PC-9 (cell line): ENCODE results near the gene OR10X1. TPM values are rescaled to one million over a fixed set of nuclear protein-coding genes. Genes with fewer than 3 reads are reported as not detected.

Source experiments
- BruUV-seq: library from RNA; stranded (reverse); fragments of 400-500 nt; replicated peaks from 2 replicates; lab custom pipeline; 2021; lab: Mats Ljungman, UMichigan
- CTCF ChIA-PET: fragments of 300-600 bp; sonication (Branson Sonifier 250); formaldehyde crosslinking; loops from one replicate; lab custom pipeline; 2022; ENCODE audit warnings: antibody characterized with exemption; lab: Charles Lee
- POLR2A ChIA-PET: fragments of 300-600 bp; sonication (Branson Sonifier 250); formaldehyde crosslinking; loops from one replicate; lab custom pipeline; 2022; ENCODE audit warnings: antibody characterized with exemption; ENCODE audit not compliant: unreplicated experiment; lab: Charles Lee
- DNase-seq, 2 experiments: peaks; one replicate each; pipeline versions ENCODE4 v3.0.0 to v3.0.0-alpha.2; 2015 to 2022; ENCODE audit warnings: mixed read lengths in 1 of 2
- H2AFZ ChIP-seq: fragments of 200-600 bp; sonication (generic); 2 replicates; pipeline ENCODE4 v1.8.1; 2017; ENCODE audit warnings: antibody characterized with exemption
- H3F3A ChIP-seq: fragments of 200-600 bp; sonication (generic); 2 replicates; pipeline ENCODE4 v1.8.1; 2017; ENCODE audit warnings: antibody characterized with exemption, mild to moderate bottlenecking, low read depth; ENCODE audit not compliant: insufficient read depth
- H3K27ac ChIP-seq: fragments of 200-600 bp; sonication (generic); 2 replicates; pipeline ENCODE4 v1.6.1; 2016; ENCODE audit warnings: mixed run types
- H3K27me3 ChIP-seq: fragments of 200-600 bp; sonication (generic); 2 replicates; pipeline ENCODE4 v1.6.1; 2016; ENCODE audit warnings: low read depth, mixed run types; ENCODE audit not compliant: insufficient read depth
- H3K36me3 ChIP-seq: fragments of 200-600 bp; sonication (generic); 2 replicates; pipeline ENCODE4 v1.6.1; 2016; ENCODE audit warnings: low read depth, mixed run types
- H3K4me1 ChIP-seq: fragments of 200-600 bp; sonication (generic); replicated peaks from 2 replicates; pipeline ENCODE4 v1.6.1; 2016; ENCODE audit warnings: mixed run types; ENCODE audit not compliant: insufficient read depth
- H3K4me2 ChIP-seq: fragments of 200-600 bp; sonication (generic); 2 replicates; pipeline ENCODE4 v1.6.1; 2017; ENCODE audit warnings: mixed run types
- H3K4me3 ChIP-seq: fragments of 200-600 bp; sonication (generic); 2 replicates; pipeline ENCODE4 v1.6.1; 2016; ENCODE audit warnings: mixed run types
- H3K79me2 ChIP-seq: fragments of 200-600 bp; sonication (generic); 2 replicates; pipeline ENCODE4 v1.6.1; 2017; ENCODE audit warnings: low read depth, mixed run types
- H3K9me2 ChIP-seq: fragments of 200-600 bp; sonication (generic); 2 replicates; pipeline ENCODE4 v1.8.1; 2017; ENCODE audit warnings: mild to moderate bottlenecking; ENCODE audit not compliant: insufficient read depth
- H3K9me3 ChIP-seq: fragments of 200-600 bp; sonication (generic); 2 replicates; pipeline ENCODE4 v1.8.1; 2016; ENCODE audit warnings: low read depth; ENCODE audit not compliant: insufficient read depth
- H4K20me1 ChIP-seq: fragments of 200-600 bp; sonication (generic); 2 replicates; pipeline ENCODE4 v1.8.1; 2017; ENCODE audit not compliant: insufficient read depth
- EZH2 ChIP-seq: fragments of 200-600 bp; sonication (generic); IDR thresholded peaks from 2 replicates; pipeline ENCODE4 v1.8.0; 2017; ENCODE audit warnings: antibody characterized with exemption, low read depth
- intact Hi-C: fragments of 100-400 bp; cut with micrococcal nuclease; formaldehyde crosslinking; loops from one replicate; pipeline ENCODE4 v1.10.0; 2022; ENCODE audit not compliant: unreplicated experiment
- total RNA-seq: library from RNA; stranded (reverse); gene quantifications from 2 replicates; pipeline ENCODE4 v1.2.3, GENCODE V29; 2021
- TF ChIP-seq, protein P1 (sequence below): fragments of 200-600 bp; sonication (generic); conservative IDR thresholded peaks from 2 replicates; pipeline ENCODE4 v1.6.1; 2017; ENCODE audit warnings: mixed run types, antibody characterized with exemption, mild to moderate bottlenecking, moderate library complexity

The OR10X1 gene
- total RNA-seq, 1 experiment from 2014 or later, result not detected

DNA sequence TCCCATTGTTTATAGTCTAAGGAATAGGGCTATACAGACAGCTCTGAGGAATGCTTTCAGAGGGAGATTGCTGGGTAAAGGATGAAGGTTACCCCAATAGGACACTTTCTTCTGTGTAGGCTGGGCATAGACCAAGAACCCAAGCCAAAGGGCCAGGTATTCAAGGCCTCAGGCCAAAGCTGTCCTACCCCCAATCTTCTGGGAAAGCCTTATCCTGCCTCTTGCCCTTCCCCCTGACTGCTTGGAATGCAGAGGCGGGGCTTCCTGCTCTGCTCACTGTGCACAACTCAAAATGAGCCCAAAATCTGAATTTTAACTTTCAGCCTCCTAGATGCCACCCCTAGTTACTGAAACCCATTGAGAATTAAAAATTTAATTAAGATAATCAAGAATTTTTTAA is 27.6 kb upstream of the OR10X1 start:
- Histone ChIP-seq H3K79me2 (no peaks in the 10 kb centered on the region), H3K9me2 (no peaks in the 10 kb centered on the region; the same call in 1 of the 2 replicates), H3K27ac (no peak overlapping the region), H3K36me3 (no peaks in the 10 kb centered on the region), H3K9me3 (no peaks in the 10 kb centered on the region), H3K4me2 (no peak overlapping the region), H2AFZ (no peak overlapping the region), H3K4me3 (no peak overlapping the region), H3K27me3 (no peaks in the 10 kb centered on the region), H3K4me1 (no peaks in the 10 kb centered on the region), H3F3A (no peaks in the 10 kb centered on the region), H4K20me1 (no peaks in the 10 kb centered on the region)
- intact Hi-C loops, result no loop called here
- TF ChIP-seq, protein P1, sequence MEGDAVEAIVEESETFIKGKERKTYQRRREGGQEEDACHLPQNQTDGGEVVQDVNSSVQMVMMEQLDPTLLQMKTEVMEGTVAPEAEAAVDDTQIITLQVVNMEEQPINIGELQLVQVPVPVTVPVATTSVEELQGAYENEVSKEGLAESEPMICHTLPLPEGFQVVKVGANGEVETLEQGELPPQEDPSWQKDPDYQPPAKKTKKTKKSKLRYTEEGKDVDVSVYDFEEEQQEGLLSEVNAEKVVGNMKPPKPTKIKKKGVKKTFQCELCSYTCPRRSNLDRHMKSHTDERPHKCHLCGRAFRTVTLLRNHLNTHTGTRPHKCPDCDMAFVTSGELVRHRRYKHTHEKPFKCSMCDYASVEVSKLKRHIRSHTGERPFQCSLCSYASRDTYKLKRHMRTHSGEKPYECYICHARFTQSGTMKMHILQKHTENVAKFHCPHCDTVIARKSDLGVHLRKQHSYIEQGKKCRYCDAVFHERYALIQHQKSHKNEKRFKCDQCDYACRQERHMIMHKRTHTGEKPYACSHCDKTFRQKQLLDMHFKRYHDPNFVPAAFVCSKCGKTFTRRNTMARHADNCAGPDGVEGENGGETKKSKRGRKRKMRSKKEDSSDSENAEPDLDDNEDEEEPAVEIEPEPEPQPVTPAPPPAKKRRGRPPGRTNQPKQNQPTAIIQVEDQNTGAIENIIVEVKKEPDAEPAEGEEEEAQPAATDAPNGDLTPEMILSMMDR, result no peak
- TF ChIP-seq EZH2, result no peak
- POLR2A ChIA-PET, result no interaction called here
- no TSS peak for BruUV-seq
- DNase-seq, result no peak
- CTCF ChIA-PET, result no interaction called here

DNA sequence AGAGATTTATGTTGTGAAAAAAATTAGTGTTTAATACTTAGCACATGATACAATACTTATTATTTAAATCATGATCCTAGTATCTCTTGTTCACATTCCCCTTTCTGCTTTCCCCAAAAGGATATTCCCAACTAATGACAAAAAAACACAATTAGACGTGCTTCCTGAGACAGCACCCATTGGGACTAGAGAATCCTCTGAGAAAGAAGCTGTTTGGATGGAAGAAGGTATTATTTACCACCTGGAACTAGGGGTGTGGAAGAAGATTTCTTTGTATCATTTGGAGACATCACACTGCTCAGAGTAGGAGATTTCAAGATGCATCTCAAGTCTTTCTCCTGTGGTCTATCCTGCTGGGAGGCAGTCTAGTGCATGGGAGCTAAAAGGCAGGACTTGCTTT is 25.3 kb upstream of the OR10X1 start, which contains the start of gene OR10Z1:
OR10Z1 (plus strand) TSS at position 301 of the 400 bp plus-strand sequence. CDS start 1,171 bp downstream, outside the sequence.
- no peaks in the 10 kb centered on the region for H3K27me3 ChIP-seq
- H3K27ac ChIP-seq, result no peak within 1 kb of the TSS
- H3K79me2 ChIP-seq, result no peaks in the 10 kb centered on the region
- no peak within 1 kb of the TSS for H3K4me3 ChIP-seq
- no peaks in the 10 kb centered on the region for H3K4me1 ChIP-seq
- ChIA-PET POLR2A (no interaction called here), CTCF (no interaction called here)
- no peak within 1 kb of the TSS for H2AFZ ChIP-seq
- H3F3A ChIP-seq, result no peaks in the 10 kb centered on the region
- H3K36me3 ChIP-seq, result no peaks in the 10 kb centered on the region
- no peak within 1 kb of the TSS for H3K4me2 ChIP-seq
- BruUV-seq, result no TSS peak
- no peaks in the 10 kb centered on the region for H3K9me3 ChIP-seq
- DNase-seq, result no peak
- no peak for TF ChIP-seq EZH2
- TF ChIP-seq, protein P1, result no peak
- intact Hi-C loops, result no loop called here
- H4K20me1 ChIP-seq, result no peaks in the 10 kb centered on the region
- no peaks in the 10 kb centered on the region for H3K9me2 ChIP-seq

DNA sequence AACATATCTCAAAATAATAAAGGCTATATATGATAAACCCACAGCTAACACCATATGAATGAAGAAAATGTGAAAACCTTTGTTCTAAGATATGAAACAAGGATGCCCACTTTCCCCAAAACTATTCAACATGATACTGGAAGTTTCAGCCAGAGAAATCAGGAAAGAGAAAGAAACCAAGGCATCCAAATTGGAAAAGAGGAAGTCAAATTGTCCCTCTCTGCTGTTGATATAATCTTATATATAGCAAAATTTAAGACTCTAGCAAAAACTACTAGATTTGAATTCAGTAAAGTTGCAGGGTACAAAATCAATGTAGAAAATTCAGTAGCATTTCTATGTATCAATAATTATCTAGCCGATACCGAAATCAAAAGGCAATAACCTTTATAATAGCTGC is 21.0 kb upstream of the OR10X1 start:
- Histone ChIP-seq H3K79me2 (no peaks in the 10 kb centered on the region), H3F3A (no peaks in the 10 kb centered on the region), H3K27ac (no peak overlapping the region), H2AFZ (no peak overlapping the region), H3K9me2 (no peaks in the 10 kb centered on the region), H3K9me3 (no peaks in the 10 kb centered on the region), H3K4me3 (no peak overlapping the region), H3K27me3 (no peaks in the 10 kb centered on the region), H4K20me1 (no peaks in the 10 kb centered on the region), H3K4me2 (no peak overlapping the region), H3K4me1 (no peaks in the 10 kb centered on the region), H3K36me3 (no peaks in the 10 kb centered on the region)
- intact Hi-C loops, result no loop called here
- POLR2A ChIA-PET, result no interaction called here
- no peak for DNase-seq
- CTCF ChIA-PET, result no interaction called here
- no TSS peak for BruUV-seq
- TF ChIP-seq, protein P1, result no peak
- no peak for TF ChIP-seq EZH2
